IMR-90 (cell line): ENCODE measurements around the gene ZYG11B. TPM values are rescaled to one million over a fixed set of nuclear protein-coding genes. Genes with fewer than 3 reads are reported as not detected.

Experiments
- ATAC-seq: fragments of 200-7000 bp; cut with Tn5 transposase; 2 replicates; pipeline ENCODE4 v1.9.1; 2020; ENCODE audit warnings: low read depth, mild to moderate bottlenecking, moderate library complexity
- BruUV-seq: library from RNA; stranded (reverse); fragments of 400-500 nt; replicated peaks from 2 replicates; lab custom pipeline; 2021; lab: Mats Ljungman, UMichigan
- CTCF ChIA-PET: fragments of 300-600 bp; formaldehyde crosslinking; extraction: SDS; loops from one replicate; lab custom pipeline; 2021; ENCODE audit warnings: antibody characterized with exemption; lab: Yijun Ruan, JAX
- POLR2A ChIA-PET: fragments of 300-600 bp; sonication (Branson Sonifier 250); formaldehyde crosslinking; loops from one replicate; lab custom pipeline; 2022; ENCODE audit warnings: antibody characterized with exemption; ENCODE audit not compliant: unreplicated experiment; lab: Charles Lee
- DNase-seq: peaks from one replicate; pipeline ENCODE4 v3.0.0; 2013
- H2AFZ ChIP-seq: replicated peaks from 2 replicates; pipeline ENCODE3; 2013; ENCODE audit warnings: low read length, mild to moderate bottlenecking; ENCODE audit not compliant: poor library complexity
- H2AK5ac ChIP-seq: 2 replicates; pipeline ENCODE4 v1.6.1; 2013; ENCODE audit warnings: low read depth, low read length, inconsistent platforms
- H2AK9ac ChIP-seq: replicated peaks from 2 replicates; pipeline ENCODE3; 2013; ENCODE audit warnings: mild to moderate bottlenecking, low read depth, low read length, moderate library complexity; ENCODE audit not compliant: poor library complexity
- H2BK120ac ChIP-seq: 2 replicates; pipeline ENCODE4 v1.6.1; 2013; ENCODE audit warnings: low read depth, low read length, inconsistent platforms
- H2BK15ac ChIP-seq: 3 replicates; pipeline ENCODE4 v1.6.1; 2013; ENCODE audit warnings: low read depth, low read length, inconsistent platforms
- H2BK20ac ChIP-seq: 2 replicates; pipeline ENCODE4 v1.6.1; 2013; ENCODE audit warnings: low read depth, mild to moderate bottlenecking, inconsistent platforms, low read length, moderate library complexity
- H2BK5ac ChIP-seq: 2 replicates; pipeline ENCODE4 v1.6.1; 2013; ENCODE audit warnings: mild to moderate bottlenecking, low read depth, low read length, inconsistent platforms; ENCODE audit not compliant: poor library complexity, severe bottlenecking
- H3K14ac ChIP-seq: replicated peaks from 2 replicates; pipeline ENCODE4 v1.6.1; 2013; ENCODE audit warnings: low read depth, low read length, inconsistent platforms
- H3K18ac ChIP-seq: 2 replicates; pipeline ENCODE4 v1.6.1; 2013; ENCODE audit warnings: low read depth, low read length, control low read depth
- H3K23ac ChIP-seq: 2 replicates; pipeline ENCODE4 v1.6.1; 2013; ENCODE audit warnings: low read depth, low read length, inconsistent platforms
- H3K27ac ChIP-seq: 2 replicates; pipeline ENCODE4 v1.5.1; 2013; ENCODE audit warnings: mild to moderate bottlenecking, control low read depth, low read length; ENCODE audit not compliant: insufficient read depth
- H3K27me3 ChIP-seq: 2 replicates; pipeline ENCODE4 v1.6.1; 2013; ENCODE audit warnings: low read length; ENCODE audit not compliant: control insufficient read depth, insufficient read depth
- H3K36me3 ChIP-seq: 2 replicates; pipeline ENCODE4 v1.6.1; 2013; ENCODE audit warnings: low read length, mixed read lengths; ENCODE audit not compliant: control insufficient read depth, insufficient read depth
- H3K4ac ChIP-seq: 2 replicates; pipeline ENCODE4 v1.6.1; 2013; ENCODE audit warnings: low read depth, low read length, inconsistent platforms
- H3K4me1 ChIP-seq: 2 replicates; pipeline ENCODE4 v1.6.1; 2013; ENCODE audit warnings: low read length, mixed read lengths; ENCODE audit not compliant: control insufficient read depth, insufficient read depth
- H3K4me2 ChIP-seq: 2 replicates; pipeline ENCODE4 v1.6.1; 2013; ENCODE audit warnings: low read depth, mild to moderate bottlenecking, control low read depth, low read length, moderate library complexity
- H3K4me3 ChIP-seq: 2 replicates; pipeline ENCODE4 v1.5.1; 2013; ENCODE audit warnings: low read depth, mild to moderate bottlenecking, control low read depth, low read length, moderate library complexity; ENCODE audit not compliant: insufficient read depth
- H3K56ac ChIP-seq: 2 replicates; pipeline ENCODE4 v1.6.1; 2013; ENCODE audit warnings: low read length, inconsistent platforms; ENCODE audit not compliant: insufficient read depth; ENCODE audit errors: extremely low read depth
- H3K79me1 ChIP-seq, 2 experiments: 2 replicates each; pipeline ENCODE4 v1.6.1; 2013; ENCODE audit warnings: low read length in 2 of 2, inconsistent platforms in 1 of 2, low read depth in 1 of 2
- H3K9ac ChIP-seq: 2 replicates; pipeline ENCODE4 v1.6.1; 2013; ENCODE audit warnings: low read depth, low read length, control low read depth
- H3K9me1 ChIP-seq: 2 replicates; pipeline ENCODE4 v1.6.1; 2013; ENCODE audit warnings: low read length, inconsistent platforms; ENCODE audit not compliant: insufficient read depth
- H3K9me3 ChIP-seq: 2 replicates; pipeline ENCODE4 v1.6.1; 2013; ENCODE audit warnings: low read length; ENCODE audit not compliant: control insufficient read depth, insufficient read depth
- H4K20me1 ChIP-seq: 2 replicates; pipeline ENCODE4 v1.6.1; 2013; ENCODE audit warnings: low read length, inconsistent platforms; ENCODE audit not compliant: insufficient read depth
- H4K5ac ChIP-seq: 2 replicates; pipeline ENCODE4 v1.6.1; 2013; ENCODE audit warnings: mild to moderate bottlenecking, low read depth, low read length, control low read depth
- H4K8ac ChIP-seq, 2 experiments: 2 replicates each; pipeline ENCODE4 v1.6.1; 2013; ENCODE audit warnings: low read depth in 2 of 2, low read length in 2 of 2, control low read depth in 1 of 2, inconsistent platforms in 1 of 2
- H4K91ac ChIP-seq: 2 replicates; pipeline ENCODE4 v1.6.1; 2013; ENCODE audit warnings: low read depth, low read length, inconsistent platforms; ENCODE audit not compliant: insufficient read depth
- BHLHE40 ChIP-seq: fragments of 150-350 bp; IDR thresholded peaks from 2 replicates; pipeline ENCODE4 v1.6.1; 2016; ENCODE audit warnings: mild to moderate bottlenecking, low read depth, low read length
- CEBPB ChIP-seq: IDR thresholded peaks from 2 replicates; pipeline ENCODE4 v1.6.1; 2012; ENCODE audit warnings: low read depth, low read length, improper control_type of control experiment
- CHD1 ChIP-seq: IDR thresholded peaks from 2 replicates; pipeline ENCODE4 v1.6.1; 2012; ENCODE audit warnings: low read depth, low read length, improper control_type of control experiment
- CTCF ChIP-seq: conservative IDR thresholded peaks from 2 replicates; pipeline ENCODE4 v1.5.1; 2012; ENCODE audit warnings: mild to moderate bottlenecking, low read depth, low read length, improper control_type of control experiment
- ELK1 ChIP-seq: fragments of 150-350 bp; IDR thresholded peaks from 2 replicates; pipeline ENCODE4 v1.6.1; 2016; ENCODE audit warnings: low read depth, mild to moderate bottlenecking, low read length, moderate library complexity, borderline replicate concordance
- FOS ChIP-seq: fragments of 150-350 bp; IDR thresholded peaks from 2 replicates; pipeline ENCODE4 v1.6.1; 2016; ENCODE audit warnings: low read depth, low read length
- MAFK ChIP-seq: IDR thresholded peaks from 2 replicates; pipeline ENCODE4 v1.6.1; 2012; ENCODE audit warnings: low read depth, low read length, improper control_type of control experiment
- MAZ ChIP-seq: IDR thresholded peaks from 2 replicates; pipeline ENCODE4 v1.6.1; 2012; ENCODE audit warnings: low read depth, mild to moderate bottlenecking, low read length, improper control_type of control experiment, moderate library complexity, borderline replicate concordance
- MXI1 ChIP-seq: IDR thresholded peaks from 2 replicates; pipeline ENCODE4 v1.6.1; 2012; ENCODE audit warnings: low read depth, mild to moderate bottlenecking, low read length, moderate library complexity, borderline replicate concordance
- NFE2L2 ChIP-seq: fragments of 150-350 bp; IDR thresholded peaks from 2 replicates; pipeline ENCODE4 v1.6.1; 2016; ENCODE audit warnings: low read depth, mild to moderate bottlenecking, low read length
- POLR2A ChIP-seq: IDR thresholded peaks from 2 replicates; pipeline ENCODE4 v1.6.1; 2012; ENCODE audit warnings: mild to moderate bottlenecking, low read depth, low read length
- RAD21 ChIP-seq: IDR thresholded peaks from 2 replicates; pipeline ENCODE4 v1.6.1; 2012; ENCODE audit warnings: low read length, improper control_type of control experiment
- RCOR1 ChIP-seq: IDR thresholded peaks from 2 replicates; pipeline ENCODE4 v1.6.1; 2012; ENCODE audit warnings: mild to moderate bottlenecking, low read length, improper control_type of control experiment; ENCODE audit not compliant: insufficient replicate concordance
- RFX5 ChIP-seq: IDR thresholded peaks from 2 replicates; pipeline ENCODE4 v1.8.0; 2012; ENCODE audit warnings: low read depth, mild to moderate bottlenecking, low read length, moderate library complexity
- SMC3 ChIP-seq: fragments of 150-350 bp; IDR thresholded peaks from 2 replicates; pipeline ENCODE4 v1.6.1; 2016; ENCODE audit warnings: low read depth, mild to moderate bottlenecking, antibody characterized with exemption, low read length, moderate library complexity
- USF2 ChIP-seq: fragments of 150-350 bp; IDR thresholded peaks from 2 replicates; pipeline ENCODE4 v1.6.1; 2017; ENCODE audit warnings: mild to moderate bottlenecking, antibody characterized with exemption, low read length, low read depth
- WGBS, 2 experiments: methylation state at CpG; one replicate each; pipeline versions ENCODE4 v1.1.5 to v1.1.7; 2013; ENCODE audit warnings: missing lambda C conversion rate in 2 of 2; ENCODE audit not compliant: insufficient read length in 1 of 2; ENCODE audit errors: extremely low coverage in 2 of 2; 5-methylcytosine and 5-hydroxymethylcytosine counted together
- dilution Hi-C: fragments of 300-500 bp; cut with HindIII; formaldehyde crosslinking; loops from one replicate; pipeline ENCODE4 v1.14.3; 2018; ENCODE audit warnings: low sequenced_read_pairs; ENCODE audit not compliant: unreplicated experiment
- in situ Hi-C: fragments of 300-500 bp; cut with MboI; formaldehyde crosslinking; loops from 3 replicates; pipeline ENCODE4 v1.14.3; 2019; ENCODE audit warnings: low sequenced_read_pairs, inconsistent platforms, mixed read lengths
- intact Hi-C: fragments of 100-400 bp; cut with micrococcal nuclease; formaldehyde crosslinking; loops from 2 replicates; pipeline ENCODE4 v1.10.0; 2022
- polyA plus RNA-seq, 3 experiments: library from polyadenylated mRNA; depleted of rRNA; stranded (reverse); fragments of >200 nt; gene quantifications; 2 replicates each; pipeline ENCODE4 v1.2.3, GENCODE V29; 2012; ENCODE audit warnings: low replicate concordance in 1 of 3
- total RNA-seq: library from RNA; depleted of rRNA; stranded (reverse); fragments of >200 nt; gene quantifications from 2 replicates; pipeline ENCODE4 v1.2.3, GENCODE V29; 2012

Gene ZYG11B
- total and polyA plus RNA-seq, 2 of the 4 experiments (the other 2 are of a cell fraction): 8.1 to 55.2 TPM

GRCh38 chr1:52709016-52709415 lies 17.2 kb upstream of the ZYG11B start:
- Histone ChIP-seq H2BK15ac (peak overlapping the region; percentile 87; the same call in 1 of the 3 replicates), H2BK20ac (peak overlapping the region; percentile 80), H3K79me1 (peaks cover 0 to 4% of the 10 kb centered on the region in 2 experiments; a peak in 1 of 4 replicates), H3K14ac (peak overlapping the region; percentile 25; the same call in 1 of the 2 replicates), H3K9ac (no peak overlapping the region), H3K36me3 (no peaks in the 10 kb centered on the region), H3K56ac (no peak overlapping the region), H3K4me2 (no peak overlapping the region), H3K9me3 (no peaks in the 10 kb centered on the region), H3K18ac (no peak overlapping the region), H3K4me3 (no peak overlapping the region), H4K20me1 (no peaks in the 10 kb centered on the region), H2AFZ (peak overlapping the region; percentile 67), H4K8ac (peak overlapping the region in 1 of 2 experiments; percentile 63; a peak in 1 of 4 replicates), H2AK9ac (no peak overlapping the region), H3K27me3 (no peaks in the 10 kb centered on the region), H2BK5ac (peak overlapping the region; percentile 0), H3K4me1 (peaks cover 2% of the 10 kb centered on the region), H2AK5ac (peak overlapping the region; percentile 82; the same call in 1 of the 2 replicates), H3K4ac (peak overlapping the region; percentile 77), H3K23ac (no peak overlapping the region), H4K5ac (no peak overlapping the region), H4K91ac (peak overlapping the region; percentile 55; the same call in 1 of the 2 replicates), H2BK120ac (peak overlapping the region; percentile 83), H3K27ac (no peak overlapping the region), H3K9me1 (peaks cover 7% of the 10 kb centered on the region)
- ATAC-seq: no peak
- WGBS, 2 experiments: 74% methylated on average over 3 of the region's 6 CpGs; no CpG with 5 or more reads in 1 of the 2 experiments
- TF ChIP-seq FOS (no peak), RCOR1 (no peak), BHLHE40 (no peak), NFE2L2 (no peak), SMC3 (no peak), CHD1 (no peak), POLR2A (no peak), MAFK (no peak), MXI1 (no peak), ELK1 (no peak), RAD21 (no peak), CTCF (no peak), RFX5 (no peak), MAZ (no peak), USF2 (no peak), CEBPB (no peak)
- ChIA-PET POLR2A (no interaction called here), CTCF (no interaction called here)
- no peak for DNase-seq
- intact Hi-C loops: loop anchor here (10.0 kb wide), 1 partner anchor 216 kb away; the partner anchor contains the start of genes ECHDC2 and SCP2
- BruUV-seq: no TSS peak
- dilution Hi-C loops: no loop called here
- in situ Hi-C loops: loop anchor here (10.0 kb wide), 1 partner anchor 476 kb away; no protein-coding TSS in a partner anchor
